ENCODE results near the gene KMT2B.

KMT2B gene

DNA sequence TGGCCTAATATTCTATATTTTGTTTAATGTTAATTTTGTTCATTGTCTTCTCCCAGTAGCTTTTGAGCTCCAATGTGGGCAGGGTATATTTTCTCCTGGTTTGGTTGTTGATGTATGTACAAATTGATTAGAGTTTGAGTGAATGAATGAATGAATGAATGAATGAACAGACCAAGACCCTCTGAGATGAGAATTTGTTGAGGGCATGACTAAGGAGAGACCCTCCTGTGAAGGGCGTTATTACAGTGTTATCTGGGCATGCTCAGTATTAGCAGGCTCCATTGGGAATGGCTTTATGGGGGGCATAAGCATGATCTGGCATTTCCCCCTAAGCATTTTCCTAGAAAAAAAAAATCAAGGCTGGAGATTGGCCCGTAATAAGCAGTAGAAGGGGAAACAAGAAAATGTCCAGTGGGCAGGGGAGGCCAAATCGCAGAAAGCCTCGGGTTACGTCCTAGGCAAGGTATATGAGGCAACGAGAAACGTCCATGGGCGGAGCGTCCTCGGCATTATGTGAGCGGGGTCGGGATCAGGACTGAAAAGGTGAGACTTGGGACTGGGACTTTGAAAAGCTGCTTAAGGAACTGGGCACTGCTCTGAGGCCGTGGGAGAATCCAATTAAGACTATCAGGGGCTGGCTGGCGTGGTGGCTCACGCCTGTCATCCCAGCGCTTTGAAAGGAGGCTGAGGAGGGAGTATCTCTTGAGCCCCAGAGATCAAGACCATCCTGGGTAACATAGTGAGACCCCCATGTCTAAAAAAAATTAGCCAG, 56.7 kb downstream of the KMT2B start:
- Histone ChIP-seq H3K27me3 (ENCODE audit: insufficient read depth, low read length, poor library complexity, severe bottlenecking) (no peaks in the 10 kb centered on the region), H3K9ac (ENCODE audit: low read depth, low read length, poor library complexity, severe bottlenecking) (peak overlapping the region; percentile 40), H3K9me3 (ENCODE audit: insufficient read depth, low read depth, low read length) (no peaks in the 10 kb centered on the region), H3K79me2 (ENCODE audit: insufficient read depth, low read length) (peaks cover 35% of the 10 kb centered on the region), H3K4me1 (ENCODE audit: insufficient read depth, low read length, poor library complexity, severe bottlenecking) (peaks cover 28% of the 10 kb centered on the region), H2AFZ (ENCODE audit: low read length) (peak overlapping the region; percentile 65; the same call in 1 of the 2 replicates), H3K4me2 (ENCODE audit: low read depth, low read length, poor library complexity, severe bottlenecking) (peak overlapping the region; percentile 81), H3K9me2 (replicated peaks; ENCODE audit: low read depth, low read length) (no peaks in the 10 kb centered on the region), H3F3A (ENCODE audit: low read depth) (no peaks in the 10 kb centered on the region), H4K20me1 (ENCODE audit: insufficient read depth, low read length, poor library complexity, severe bottlenecking) (peaks cover 11% of the 10 kb centered on the region), H3K4me3 (ENCODE audit: low read length, poor library complexity, severe bottlenecking) (peak overlapping the region; percentile 96), H3K36me3 (ENCODE audit: insufficient read depth, low read length) (no peaks in the 10 kb centered on the region; the same call in 1 of the 2 replicates)
- no peak for TF ChIP-seq EZH2phosphoT487 (IDR thresholded peaks at IDR 0.05; ENCODE audit: borderline replicate concordance)

DNA sequence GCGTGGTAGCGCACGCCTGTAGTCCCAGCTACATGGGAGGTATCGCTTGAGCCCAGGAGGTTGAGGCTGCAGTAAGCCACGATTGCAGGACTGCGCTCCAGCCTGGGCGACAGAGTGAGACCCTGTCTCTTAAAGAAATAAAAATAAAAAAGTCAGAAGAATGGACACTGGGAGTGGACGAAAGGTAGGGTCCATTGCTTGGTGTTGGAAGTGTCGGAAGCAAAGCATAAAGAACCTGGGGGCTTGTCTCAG, 57.2 kb downstream of the KMT2B start:
- no peaks in the 10 kb centered on the region for H3K9me3 ChIP-seq (ENCODE audit: insufficient read depth, low read depth, low read length)
- TF ChIP-seq, protein P1, sequence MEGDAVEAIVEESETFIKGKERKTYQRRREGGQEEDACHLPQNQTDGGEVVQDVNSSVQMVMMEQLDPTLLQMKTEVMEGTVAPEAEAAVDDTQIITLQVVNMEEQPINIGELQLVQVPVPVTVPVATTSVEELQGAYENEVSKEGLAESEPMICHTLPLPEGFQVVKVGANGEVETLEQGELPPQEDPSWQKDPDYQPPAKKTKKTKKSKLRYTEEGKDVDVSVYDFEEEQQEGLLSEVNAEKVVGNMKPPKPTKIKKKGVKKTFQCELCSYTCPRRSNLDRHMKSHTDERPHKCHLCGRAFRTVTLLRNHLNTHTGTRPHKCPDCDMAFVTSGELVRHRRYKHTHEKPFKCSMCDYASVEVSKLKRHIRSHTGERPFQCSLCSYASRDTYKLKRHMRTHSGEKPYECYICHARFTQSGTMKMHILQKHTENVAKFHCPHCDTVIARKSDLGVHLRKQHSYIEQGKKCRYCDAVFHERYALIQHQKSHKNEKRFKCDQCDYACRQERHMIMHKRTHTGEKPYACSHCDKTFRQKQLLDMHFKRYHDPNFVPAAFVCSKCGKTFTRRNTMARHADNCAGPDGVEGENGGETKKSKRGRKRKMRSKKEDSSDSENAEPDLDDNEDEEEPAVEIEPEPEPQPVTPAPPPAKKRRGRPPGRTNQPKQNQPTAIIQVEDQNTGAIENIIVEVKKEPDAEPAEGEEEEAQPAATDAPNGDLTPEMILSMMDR (conservative IDR thresholded peaks at IDR 0.05; ENCODE audit: low read length), result no peak
- TF ChIP-seq EZH2phosphoT487 (IDR thresholded peaks at IDR 0.05; ENCODE audit: borderline replicate concordance), result no peak
- H3K9ac ChIP-seq (ENCODE audit: low read depth, low read length, poor library complexity, severe bottlenecking), result peak overlapping the region; percentile 40
- H2AFZ ChIP-seq (ENCODE audit: low read length), result peak overlapping the region; percentile 65; the same call in 1 of the 2 replicates
- peaks cover 39% of the 10 kb centered on the region for H3K79me2 ChIP-seq (ENCODE audit: insufficient read depth, low read length)
- H3K4me1 ChIP-seq (ENCODE audit: insufficient read depth, low read length, poor library complexity, severe bottlenecking), result peaks cover 28% of the 10 kb centered on the region
- H3K4me2 ChIP-seq (ENCODE audit: low read depth, low read length, poor library complexity, severe bottlenecking), result peak overlapping the region; percentile 81
- no peaks in the 10 kb centered on the region for H3K9me2 ChIP-seq (replicated peaks; ENCODE audit: low read depth, low read length)
- no peaks in the 10 kb centered on the region for H3K27me3 ChIP-seq (ENCODE audit: insufficient read depth, low read length, poor library complexity, severe bottlenecking)
- no peaks in the 10 kb centered on the region for H3F3A ChIP-seq (ENCODE audit: low read depth)
- H4K20me1 ChIP-seq (ENCODE audit: insufficient read depth, low read length, poor library complexity, severe bottlenecking), result peaks cover 11% of the 10 kb centered on the region
- peaks cover 4% of the 10 kb centered on the region; the same call in 1 of the 2 replicates for H3K36me3 ChIP-seq (ENCODE audit: insufficient read depth, low read length)
- H3K4me3 ChIP-seq (ENCODE audit: low read length, poor library complexity, severe bottlenecking), result peak overlapping the region; percentile 96

DNA sequence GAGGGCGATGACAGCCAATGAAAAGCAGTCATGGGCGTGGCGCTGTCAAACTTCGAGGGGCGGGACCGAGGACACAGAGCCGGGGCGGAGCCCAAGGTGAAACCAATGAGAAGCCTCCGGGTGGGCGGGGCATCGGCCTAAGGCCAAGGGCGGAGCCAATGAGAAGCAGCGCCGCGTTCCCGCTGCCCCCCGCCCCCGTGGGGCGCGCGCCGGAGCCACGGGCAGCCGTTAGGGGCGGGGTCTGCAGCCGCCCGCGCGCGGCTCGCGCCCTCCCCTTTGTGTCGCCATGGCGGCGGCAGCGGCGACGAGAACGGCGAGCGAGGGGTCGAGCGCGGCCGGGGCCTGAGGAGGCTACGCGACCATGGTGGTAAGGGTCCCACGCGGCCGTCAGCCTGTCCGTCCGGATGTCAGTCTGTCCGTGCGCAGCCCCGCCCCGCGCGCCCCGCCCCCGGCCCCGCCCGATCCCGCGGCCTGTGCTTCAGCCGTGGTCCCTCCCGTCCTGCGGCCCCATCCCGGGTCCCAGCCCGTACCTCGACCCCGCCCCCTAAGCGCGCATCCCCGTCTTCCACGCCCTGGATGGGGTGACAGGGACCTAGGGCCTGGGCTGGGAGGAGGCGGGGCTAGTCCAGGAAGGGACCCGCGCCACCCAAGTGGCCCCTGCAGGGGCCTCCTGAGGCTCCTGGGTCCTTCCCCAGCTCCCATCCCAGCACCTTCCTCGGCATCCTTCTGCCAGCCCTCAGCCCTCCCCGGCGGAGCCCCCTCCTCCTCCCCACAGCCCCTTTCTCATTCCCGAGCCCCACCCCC, 57.7 kb downstream of the KMT2B start, which contains the start of gene ARHGAP33:
Gene ARHGAP33, plus strand, starts transcription at position 267 of the 804 bp plus-strand sequence. Its CDS starts 95 bp downstream, at position 362.
- Histone ChIP-seq H4K20me1 (ENCODE audit: insufficient read depth, low read length, poor library complexity, severe bottlenecking) (peaks cover 11% of the 10 kb centered on the region), H3F3A (ENCODE audit: low read depth) (no peaks in the 10 kb centered on the region), H2AFZ (ENCODE audit: low read length) (peak within 1 kb of the TSS; percentile 82), H3K27me3 (ENCODE audit: insufficient read depth, low read length, poor library complexity, severe bottlenecking) (no peaks in the 10 kb centered on the region), H3K79me2 (ENCODE audit: insufficient read depth, low read length) (peaks cover 39% of the 10 kb centered on the region), H3K4me1 (ENCODE audit: insufficient read depth, low read length, poor library complexity, severe bottlenecking) (peaks cover 28% of the 10 kb centered on the region), H3K4me2 (ENCODE audit: low read depth, low read length, poor library complexity, severe bottlenecking) (peak within 1 kb of the TSS; percentile 95), H3K4me3 (ENCODE audit: low read length, poor library complexity, severe bottlenecking) (peak within 1 kb of the TSS; percentile 96), H3K36me3 (ENCODE audit: insufficient read depth, low read length) (peaks cover 8% of the 10 kb centered on the region; the same call in 1 of the 2 replicates), H3K9ac (ENCODE audit: low read depth, low read length, poor library complexity, severe bottlenecking) (peak within 1 kb of the TSS; percentile 85), H3K9me2 (replicated peaks; ENCODE audit: low read depth, low read length) (no peaks in the 10 kb centered on the region), H3K9me3 (ENCODE audit: insufficient read depth, low read depth, low read length) (no peaks in the 10 kb centered on the region)
- TF ChIP-seq, protein P1 (conservative IDR thresholded peaks at IDR 0.05; ENCODE audit: low read length), result no peak
- TF ChIP-seq EZH2phosphoT487 (IDR thresholded peaks at IDR 0.05; ENCODE audit: borderline replicate concordance), result no peak

All from Loucy (cell line).